ENCODE results near the gene TH.

Gene TH

GRCh38 chr11:2180789-2181370 is 9.3 kb upstream of the TH start:
- DNase-seq = no peak
- peaks cover 37% of the 10 kb centered on the region for H3K4me1 ChIP-seq (ENCODE audit: control insufficient read depth, insufficient read depth, low read depth, low read length)
- peak overlapping the region in 1 of 2 experiments; percentile 35 for H3K4ac ChIP-seq (ENCODE audit: low read depth in 1 of 2, low read length in 2 of 2)
- no peak overlapping the region for H3K9ac ChIP-seq (ENCODE audit: low read length)
- no peak overlapping the region for H2BK12ac ChIP-seq (ENCODE audit: low read length in 2 of 2)
- H3K27ac ChIP-seq (ENCODE audit: low read length, poor library complexity, severe bottlenecking) = no peak overlapping the region
- no peak overlapping the region for H3K23ac ChIP-seq (ENCODE audit: low read length in 2 of 2)
- no peaks in the 10 kb centered on the region for H3K79me1 ChIP-seq (replicated peaks; ENCODE audit: low read length, poor library complexity, severe bottlenecking)
- H3K14ac ChIP-seq (ENCODE audit: low read length in 2 of 2) = peak overlapping the region in 1 of 2 experiments; percentile 79
- H3K36me3 ChIP-seq (ENCODE audit: control insufficient read depth in 1 of 2, insufficient read depth in 2 of 2, low read depth in 1 of 2, low read length in 2 of 2) = no peaks in the 10 kb centered on the region
- H3K18ac ChIP-seq (ENCODE audit: low read depth in 1 of 2, low read length in 2 of 2) = no peak overlapping the region
- H2AK5ac ChIP-seq (ENCODE audit: low read length, severe bottlenecking) = no peak overlapping the region
- H3K9me3 ChIP-seq (ENCODE audit: control insufficient read depth, low read length) = no peaks in the 10 kb centered on the region
- no peak overlapping the region for H3K4me3 ChIP-seq (ENCODE audit: insufficient read depth in 1 of 2, low read depth in 1 of 2, low read length in 2 of 2)
- H2AFZ ChIP-seq (ENCODE audit: low read depth, low read length) = no peak overlapping the region
- H3K27me3 ChIP-seq (ENCODE audit: control insufficient read depth in 1 of 2, insufficient read depth in 1 of 2, low read length in 2 of 2) = peaks cover 9 to 79% of the 10 kb centered on the region in 2 experiments
- no peak overlapping the region for H2BK120ac ChIP-seq (ENCODE audit: low read depth, low read length)
- no peak overlapping the region for H2BK5ac ChIP-seq (ENCODE audit: low read depth, low read length, poor library complexity, severe bottlenecking)
- 84% methylated on average over 9 of the region's 11 CpGs for WGBS
- H2BK15ac ChIP-seq (ENCODE audit: low read depth, poor library complexity, severe bottlenecking) = no peak overlapping the region
- no peak overlapping the region for H4K8ac ChIP-seq (ENCODE audit: low read length)
- H3K4me2 ChIP-seq (ENCODE audit: low read length, poor library complexity, severe bottlenecking) = no peak overlapping the region
- no peak overlapping the region for H4K91ac ChIP-seq (ENCODE audit: low read length)

GRCh38 chr11:2180347-2180746 is 8.7 kb upstream of the TH start:
- Histone ChIP-seq H2AK5ac (ENCODE audit: low read length, severe bottlenecking) (peak overlapping the region; percentile 41), H3K27ac (ENCODE audit: low read length, poor library complexity, severe bottlenecking) (no peak overlapping the region), H2BK12ac (ENCODE audit: low read length in 2 of 2) (no peak overlapping the region), H3K4me3 (ENCODE audit: insufficient read depth in 1 of 2, low read depth in 1 of 2, low read length in 2 of 2) (no peak overlapping the region), H3K9me3 (ENCODE audit: control insufficient read depth, low read length) (no peaks in the 10 kb centered on the region), H3K9ac (ENCODE audit: low read length) (no peak overlapping the region), H3K27me3 (ENCODE audit: control insufficient read depth in 1 of 2, insufficient read depth in 1 of 2, low read length in 2 of 2) (peaks cover 5 to 76% of the 10 kb centered on the region in 2 experiments), H3K14ac (ENCODE audit: low read length in 2 of 2) (no peak overlapping the region), H3K23ac (ENCODE audit: low read length in 2 of 2) (no peak overlapping the region), H3K4ac (ENCODE audit: low read depth in 1 of 2, low read length in 2 of 2) (no peak overlapping the region), H3K36me3 (ENCODE audit: control insufficient read depth in 1 of 2, insufficient read depth in 2 of 2, low read depth in 1 of 2, low read length in 2 of 2) (no peaks in the 10 kb centered on the region), H2BK120ac (ENCODE audit: low read depth, low read length) (no peak overlapping the region), H2AFZ (ENCODE audit: low read depth, low read length) (no peak overlapping the region), H3K4me1 (ENCODE audit: control insufficient read depth, insufficient read depth, low read depth, low read length) (peaks cover 43% of the 10 kb centered on the region), H2BK5ac (ENCODE audit: low read depth, low read length, poor library complexity, severe bottlenecking) (no peak overlapping the region), H3K4me2 (ENCODE audit: low read length, poor library complexity, severe bottlenecking) (no peak overlapping the region), H3K18ac (ENCODE audit: low read depth in 1 of 2, low read length in 2 of 2) (no peak overlapping the region), H4K91ac (ENCODE audit: low read length) (no peak overlapping the region), H2BK15ac (ENCODE audit: low read depth, poor library complexity, severe bottlenecking) (no peak overlapping the region), H3K79me1 (replicated peaks; ENCODE audit: low read length, poor library complexity, severe bottlenecking) (no peaks in the 10 kb centered on the region), H4K8ac (ENCODE audit: low read length) (no peak overlapping the region)
- WGBS = 91% methylated on average over 15 of the region's 15 CpGs
- no peak for DNase-seq

- Histone ChIP-seq H2BK120ac (ENCODE audit: low read depth, low read length) (no peak overlapping the region), H3K14ac (ENCODE audit: low read length in 2 of 2) (no peak overlapping the region), H3K9me3 (ENCODE audit: control insufficient read depth, low read length) (no peaks in the 10 kb centered on the region), H3K18ac (ENCODE audit: low read depth in 1 of 2, low read length in 2 of 2) (no peak overlapping the region), H2AK5ac (ENCODE audit: low read length, severe bottlenecking) (no peak overlapping the region), H4K8ac (ENCODE audit: low read length) (no peak overlapping the region), H2BK12ac (ENCODE audit: low read length in 2 of 2) (no peak overlapping the region), H3K9ac (ENCODE audit: low read length) (no peak overlapping the region), H3K4me3 (ENCODE audit: insufficient read depth in 1 of 2, low read depth in 1 of 2, low read length in 2 of 2) (no peak overlapping the region), H3K4me1 (ENCODE audit: control insufficient read depth, insufficient read depth, low read depth, low read length) (peaks cover 46% of the 10 kb centered on the region), H3K36me3 (ENCODE audit: control insufficient read depth in 1 of 2, insufficient read depth in 2 of 2, low read depth in 1 of 2, low read length in 2 of 2) (no peaks in the 10 kb centered on the region), H3K27ac (ENCODE audit: low read length, poor library complexity, severe bottlenecking) (no peak overlapping the region), H2BK5ac (ENCODE audit: low read depth, low read length, poor library complexity, severe bottlenecking) (no peak overlapping the region), H3K4me2 (ENCODE audit: low read length, poor library complexity, severe bottlenecking) (no peak overlapping the region), H2BK15ac (ENCODE audit: low read depth, poor library complexity, severe bottlenecking) (no peak overlapping the region), H2AFZ (ENCODE audit: low read depth, low read length) (no peak overlapping the region), H3K4ac (ENCODE audit: low read depth in 1 of 2, low read length in 2 of 2) (no peak overlapping the region), H3K27me3 (ENCODE audit: control insufficient read depth in 1 of 2, insufficient read depth in 1 of 2, low read length in 2 of 2) (peaks cover 0 to 67% of the 10 kb centered on the region in 2 experiments), H3K23ac (ENCODE audit: low read length in 2 of 2) (no peak overlapping the region), H4K91ac (ENCODE audit: low read length) (no peak overlapping the region), H3K79me1 (replicated peaks; ENCODE audit: low read length, poor library complexity, severe bottlenecking) (no peaks in the 10 kb centered on the region)
- 89% methylated on average over 10 of the region's 10 CpGs for WGBS
- no peak for DNase-seq
Measured at GRCh38 chr11:2179516-2179915, 7.9 kb upstream of the TH start.

- H3K18ac ChIP-seq (ENCODE audit: low read depth in 1 of 2, low read length in 2 of 2) = no peak overlapping the region
- no peak overlapping the region for H3K27ac ChIP-seq (ENCODE audit: low read length, poor library complexity, severe bottlenecking)
- no peaks in the 10 kb centered on the region for H3K36me3 ChIP-seq (ENCODE audit: control insufficient read depth in 1 of 2, insufficient read depth in 2 of 2, low read depth in 1 of 2, low read length in 2 of 2)
- no peaks in the 10 kb centered on the region for H3K79me1 ChIP-seq (replicated peaks; ENCODE audit: low read length, poor library complexity, severe bottlenecking)
- peaks cover 0 to 62% of the 10 kb centered on the region in 2 experiments for H3K27me3 ChIP-seq (ENCODE audit: control insufficient read depth in 1 of 2, insufficient read depth in 1 of 2, low read length in 2 of 2)
- no peak overlapping the region for H2BK120ac ChIP-seq (ENCODE audit: low read depth, low read length)
- DNase-seq = peak; percentile 41
- no peak overlapping the region for H4K8ac ChIP-seq (ENCODE audit: low read length)
- 29% methylated on average over 15 of the region's 16 CpGs for WGBS
- no peak overlapping the region for H3K4me3 ChIP-seq (ENCODE audit: insufficient read depth in 1 of 2, low read depth in 1 of 2, low read length in 2 of 2)
- H2BK5ac ChIP-seq (ENCODE audit: low read depth, low read length, poor library complexity, severe bottlenecking) = no peak overlapping the region
- H3K14ac ChIP-seq (ENCODE audit: low read length in 2 of 2) = no peak overlapping the region
- no peak overlapping the region for H4K91ac ChIP-seq (ENCODE audit: low read length)
- H3K4me2 ChIP-seq (ENCODE audit: low read length, poor library complexity, severe bottlenecking) = peak overlapping the region; percentile 38
- H3K23ac ChIP-seq (ENCODE audit: low read length in 2 of 2) = no peak overlapping the region
- H2AK5ac ChIP-seq (ENCODE audit: low read length, severe bottlenecking) = no peak overlapping the region
- H2BK15ac ChIP-seq (ENCODE audit: low read depth, poor library complexity, severe bottlenecking) = no peak overlapping the region
- no peaks in the 10 kb centered on the region for H3K9me3 ChIP-seq (ENCODE audit: control insufficient read depth, low read length)
- H2BK12ac ChIP-seq (ENCODE audit: low read length in 2 of 2) = no peak overlapping the region
- no peak overlapping the region for H3K9ac ChIP-seq (ENCODE audit: low read length)
- H2AFZ ChIP-seq (ENCODE audit: low read depth, low read length) = no peak overlapping the region
- H3K4me1 ChIP-seq (ENCODE audit: control insufficient read depth, insufficient read depth, low read depth, low read length) = peaks cover 46% of the 10 kb centered on the region
- no peak overlapping the region for H3K4ac ChIP-seq (ENCODE audit: low read depth in 1 of 2, low read length in 2 of 2)
Measured at GRCh38 chr11:2178906-2179494, 7.4 kb upstream of the TH start.

Measured in mesenchymal stem cell (in vitro differentiated cells and primary cell).